Measurements from ENCODE around the gene RETREG3. TPM values are rescaled to one million over a fixed set of nuclear protein-coding genes. Genes with fewer than 3 reads are reported as not detected.

RETREG3 gene
- polyA plus RNA-seq, 1 of the 3 experiments (the other 2 are of a cell fraction): 13.3 TPM

DNA sequence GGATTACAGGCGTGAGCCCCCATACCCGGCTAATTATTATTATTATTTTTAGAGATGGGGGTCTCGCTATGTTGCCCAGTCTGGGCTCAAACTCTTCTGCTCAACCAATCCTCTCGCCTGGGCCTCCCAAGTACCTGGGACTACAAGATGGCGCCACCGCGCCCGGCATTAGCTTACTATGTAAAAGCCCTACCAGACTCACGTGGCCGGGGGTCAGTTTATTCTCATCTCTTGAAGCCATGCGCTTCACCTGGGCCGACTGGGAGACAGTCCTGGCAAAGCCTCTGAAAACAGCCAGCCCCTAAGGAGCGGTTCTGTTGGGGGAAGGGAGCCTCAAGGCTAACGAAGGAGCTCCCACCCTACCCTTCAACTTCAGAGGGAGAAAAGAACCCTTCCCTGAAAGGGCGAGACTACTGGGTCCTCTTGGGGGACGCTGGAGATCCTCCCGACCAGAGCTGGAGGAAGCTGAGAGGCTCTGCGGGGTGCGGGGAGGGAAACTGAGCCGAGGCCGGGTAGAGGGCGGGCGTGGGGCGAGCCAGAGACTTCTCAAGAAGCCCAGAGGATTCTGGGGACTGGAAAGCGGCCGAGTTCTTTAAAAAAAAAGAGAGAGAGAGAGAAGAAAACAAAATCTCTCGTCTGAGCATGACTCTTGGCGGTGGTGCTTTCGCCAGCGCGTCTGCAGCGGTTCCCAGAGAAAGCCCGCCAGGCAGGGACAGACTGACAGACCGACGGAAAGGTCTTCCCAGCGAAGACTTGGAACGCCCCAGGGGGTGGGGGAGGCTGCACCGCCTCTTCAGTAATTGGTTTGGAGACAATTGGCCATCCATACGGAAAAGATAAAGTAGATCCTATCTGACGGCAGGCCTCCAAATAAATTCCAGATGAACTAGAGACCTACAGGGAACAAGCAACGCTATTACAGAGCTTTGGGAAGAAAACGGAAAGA, 44.3 kb upstream of the RETREG3 start (continued):
- TF ChIP-seq NRF1 (IDR thresholded peaks at IDR 0.05; ENCODE audit: low read depth, low read length): no peak
- TF ChIP-seq JUND (IDR thresholded peaks at IDR 0.05): no peak
- TF ChIP-seq, protein P1, sequence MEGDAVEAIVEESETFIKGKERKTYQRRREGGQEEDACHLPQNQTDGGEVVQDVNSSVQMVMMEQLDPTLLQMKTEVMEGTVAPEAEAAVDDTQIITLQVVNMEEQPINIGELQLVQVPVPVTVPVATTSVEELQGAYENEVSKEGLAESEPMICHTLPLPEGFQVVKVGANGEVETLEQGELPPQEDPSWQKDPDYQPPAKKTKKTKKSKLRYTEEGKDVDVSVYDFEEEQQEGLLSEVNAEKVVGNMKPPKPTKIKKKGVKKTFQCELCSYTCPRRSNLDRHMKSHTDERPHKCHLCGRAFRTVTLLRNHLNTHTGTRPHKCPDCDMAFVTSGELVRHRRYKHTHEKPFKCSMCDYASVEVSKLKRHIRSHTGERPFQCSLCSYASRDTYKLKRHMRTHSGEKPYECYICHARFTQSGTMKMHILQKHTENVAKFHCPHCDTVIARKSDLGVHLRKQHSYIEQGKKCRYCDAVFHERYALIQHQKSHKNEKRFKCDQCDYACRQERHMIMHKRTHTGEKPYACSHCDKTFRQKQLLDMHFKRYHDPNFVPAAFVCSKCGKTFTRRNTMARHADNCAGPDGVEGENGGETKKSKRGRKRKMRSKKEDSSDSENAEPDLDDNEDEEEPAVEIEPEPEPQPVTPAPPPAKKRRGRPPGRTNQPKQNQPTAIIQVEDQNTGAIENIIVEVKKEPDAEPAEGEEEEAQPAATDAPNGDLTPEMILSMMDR (IDR thresholded peaks at IDR 0.05): no peak
- no peak for TF ChIP-seq EZH2phosphoT487 (IDR thresholded peaks at IDR 0.05; ENCODE audit: borderline replicate concordance, low read depth)
- no peak for TF ChIP-seq GABPA (IDR thresholded peaks at IDR 0.05; ENCODE audit: low read depth)
- peak; percentile 40; the same call in 1 of the 2 replicates for TF ChIP-seq NFIC (IDR thresholded peaks at IDR 0.05; ENCODE audit: borderline replicate concordance)
- TF ChIP-seq YY1 (IDR thresholded peaks at IDR 0.05; ENCODE audit: low read depth): no peak
- TF ChIP-seq, protein P2, sequence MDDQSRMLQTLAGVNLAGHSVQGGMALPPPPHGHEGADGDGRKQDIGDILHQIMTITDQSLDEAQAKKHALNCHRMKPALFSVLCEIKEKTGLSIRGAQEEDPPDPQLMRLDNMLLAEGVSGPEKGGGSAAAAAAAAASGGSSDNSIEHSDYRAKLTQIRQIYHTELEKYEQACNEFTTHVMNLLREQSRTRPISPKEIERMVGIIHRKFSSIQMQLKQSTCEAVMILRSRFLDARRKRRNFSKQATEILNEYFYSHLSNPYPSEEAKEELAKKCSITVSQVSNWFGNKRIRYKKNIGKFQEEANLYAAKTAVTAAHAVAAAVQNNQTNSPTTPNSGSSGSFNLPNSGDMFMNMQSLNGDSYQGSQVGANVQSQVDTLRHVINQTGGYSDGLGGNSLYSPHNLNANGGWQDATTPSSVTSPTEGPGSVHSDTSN (IDR thresholded peaks at IDR 0.05): peak; percentile 52
- TF ChIP-seq MXI1 (IDR thresholded peaks at IDR 0.05; ENCODE audit: low read depth, low read length): peak; percentile 79
- no peak for TF ChIP-seq RFX5 (IDR thresholded peaks at IDR 0.05; ENCODE audit: low read length)
- TF ChIP-seq TCF12 (IDR thresholded peaks at IDR 0.05): peak; percentile 94

DNA sequence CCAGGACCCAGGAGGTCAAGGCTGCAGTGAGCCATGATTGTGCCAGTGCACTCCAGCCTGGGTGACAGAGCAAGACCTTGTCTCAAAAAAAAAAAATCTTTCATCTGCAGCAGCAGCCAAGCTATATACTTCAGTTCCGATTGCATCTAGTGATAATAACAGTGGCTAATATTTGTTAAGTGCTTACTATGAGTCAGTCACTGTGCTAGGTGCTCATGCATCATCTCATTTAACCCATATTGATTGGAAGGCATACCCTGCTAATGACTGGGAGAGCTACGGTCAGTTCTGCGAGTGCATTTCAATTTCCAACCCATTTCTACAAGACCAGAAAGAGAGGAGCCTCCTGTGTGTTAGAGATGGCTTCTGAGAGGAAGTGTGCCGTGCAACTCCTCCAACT, 42.2 kb upstream of the RETREG3 start:
- no peak for DNase-seq
- CTCF ChIA-PET: no interaction called here
- Histone ChIP-seq H3K9ac (no peak overlapping the region), H2AFZ (ENCODE audit: low read depth) (no peak overlapping the region), H3K4me3 (ENCODE audit: low read depth in 2 of 2, low read length in 1 of 2) (no peak overlapping the region), H3K9me2 (no peaks in the 10 kb centered on the region), H3K27me3 (ENCODE audit: insufficient read depth) (no peaks in the 10 kb centered on the region), H4K20me1 (ENCODE audit: insufficient read depth) (no peaks in the 10 kb centered on the region), H3K27ac (ENCODE audit: low read depth in 2 of 2, low read length in 1 of 2) (no peak overlapping the region), H3K36me3 (replicated peaks in 1 of 2; ENCODE audit: control insufficient read depth in 1 of 2, insufficient read depth in 2 of 2, low read length in 1 of 2) (no peaks in the 10 kb centered on the region), H3F3A (replicated peaks; ENCODE audit: insufficient read depth) (peaks cover 20% of the 10 kb centered on the region), H3K79me2 (ENCODE audit: insufficient read depth) (no peaks in the 10 kb centered on the region), H3K4me1 (ENCODE audit: control insufficient read depth in 1 of 2, insufficient read depth in 2 of 2, low read depth in 1 of 2, low read length in 1 of 2) (peaks cover 0 to 12% of the 10 kb centered on the region in 2 experiments; a peak in 1 of 4 replicates), H3K4me2 (no peak overlapping the region), H3K9me3 (no peaks in the 10 kb centered on the region)
- 80% methylated on average over 4 of the region's 4 CpGs for WGBS (ENCODE audit: low lambda C conversion rate)
- POLR2A ChIA-PET: interaction anchor here (0.6 kb wide), 1 partner anchor 14 kb away, joined by 4 read pairs; no protein-coding TSS in a partner anchor
- TF ChIP-seq, protein P3, sequence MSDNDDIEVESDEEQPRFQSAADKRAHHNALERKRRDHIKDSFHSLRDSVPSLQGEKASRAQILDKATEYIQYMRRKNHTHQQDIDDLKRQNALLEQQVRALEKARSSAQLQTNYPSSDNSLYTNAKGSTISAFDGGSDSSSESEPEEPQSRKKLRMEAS (IDR thresholded peaks at IDR 0.05; ENCODE audit: low read depth): no peak
- TF ChIP-seq NRF1 (IDR thresholded peaks at IDR 0.05; ENCODE audit: low read depth, low read length): no peak
- TF ChIP-seq NFIC (IDR thresholded peaks at IDR 0.05; ENCODE audit: borderline replicate concordance): no peak
- TF ChIP-seq RCOR1 (IDR thresholded peaks at IDR 0.05; ENCODE audit: low read length): no peak
- TF ChIP-seq CHD2 (IDR thresholded peaks at IDR 0.05; ENCODE audit: low read length, partially characterized antibody): no peak
- TF ChIP-seq TAF1 (IDR thresholded peaks at IDR 0.05; ENCODE audit: borderline replicate concordance, low read depth, low read length): no peak
- TF ChIP-seq FOXJ3 (CRISPR knock-in tag; IDR thresholded peaks at IDR 0.05): no peak
- TF ChIP-seq POLR2AphosphoS5 (IDR thresholded peaks at IDR 0.05; ENCODE audit: low read depth, low read length): no peak
- TF ChIP-seq EZH2phosphoT487 (IDR thresholded peaks at IDR 0.05; ENCODE audit: borderline replicate concordance, low read depth): no peak
- no peak for TF ChIP-seq MXI1 (IDR thresholded peaks at IDR 0.05; ENCODE audit: low read depth, low read length)
- no peak for TF ChIP-seq TEAD4 (IDR thresholded peaks at IDR 0.05; ENCODE audit: borderline replicate concordance, insufficient read depth)
- TF ChIP-seq JUND (IDR thresholded peaks at IDR 0.05): no peak
- no peak for TF ChIP-seq FOSL2 (IDR thresholded peaks at IDR 0.05; ENCODE audit: borderline replicate concordance, low read depth)
